ENCODE data around the gene C1QTNF5. TPM values are rescaled to one million over a fixed set of nuclear protein-coding genes. Genes with fewer than 3 reads are reported as not detected.

Gene C1QTNF5
- polyA plus RNA-seq, 2 of the 4 experiments (the other 2 are of a cell fraction): not detected

- 42% methylated on average over 4 of the region's 4 CpGs for WGBS (ENCODE audit: missing lambda C conversion rate)
- ChIA-PET CTCF (interaction anchor here (1.2 to 2.7 kb wide), 6 partner anchors 9 to 122 kb away, joined by 3 to 23 read pairs (median 6); partner anchors contain the start of gene USP2), POLR2A (no interaction called here)
- Histone ChIP-seq H3K27ac (no peak overlapping the region), H3K4me1 (peaks cover 10% of the 10 kb centered on the region; the same call in 2 of the 3 replicates), H3K4me3 (no peak overlapping the region), H3K9me3 (no peaks in the 10 kb centered on the region), H3K4me2 (no peak overlapping the region)
- TF ChIP-seq JUNB (IDR thresholded peaks at IDR 0.05) (no peak), ZFP36 (IDR thresholded peaks at IDR 0.05; ENCODE audit: borderline replicate concordance, partially characterized antibody) (no peak), RAD21 (conservative IDR thresholded peaks at IDR 0.05 in 1 of 2, IDR thresholded peaks at IDR 0.05 in 1 of 2) (no peak), CBX2 (IDR thresholded peaks at IDR 0.05; ENCODE audit: borderline replicate concordance, low read depth) (no peak), SREBF2 (IDR thresholded peaks at IDR 0.05) (no peak), POLR2A (IDR thresholded peaks at IDR 0.05; ENCODE audit: low read length) (no peak), EHMT2 (IDR thresholded peaks at IDR 0.05; ENCODE audit: low read depth) (no peak), CHD2 (IDR thresholded peaks at IDR 0.05; ENCODE audit: low read length, partially characterized antibody) (no peak), KDM1A (IDR thresholded peaks at IDR 0.05; ENCODE audit: low read depth) (no peak), MYC (IDR thresholded peaks at IDR 0.05; ENCODE audit: borderline replicate concordance, low read length) (no peak), E2F6 (IDR thresholded peaks at IDR 0.05; ENCODE audit: borderline replicate concordance, low read depth) (no peak), MAX (IDR thresholded peaks at IDR 0.05) (no peak), ZSCAN20 (CRISPR knock-in tag; IDR thresholded peaks at IDR 0.05) (no peak)
- TF ChIP-seq, protein P1, sequence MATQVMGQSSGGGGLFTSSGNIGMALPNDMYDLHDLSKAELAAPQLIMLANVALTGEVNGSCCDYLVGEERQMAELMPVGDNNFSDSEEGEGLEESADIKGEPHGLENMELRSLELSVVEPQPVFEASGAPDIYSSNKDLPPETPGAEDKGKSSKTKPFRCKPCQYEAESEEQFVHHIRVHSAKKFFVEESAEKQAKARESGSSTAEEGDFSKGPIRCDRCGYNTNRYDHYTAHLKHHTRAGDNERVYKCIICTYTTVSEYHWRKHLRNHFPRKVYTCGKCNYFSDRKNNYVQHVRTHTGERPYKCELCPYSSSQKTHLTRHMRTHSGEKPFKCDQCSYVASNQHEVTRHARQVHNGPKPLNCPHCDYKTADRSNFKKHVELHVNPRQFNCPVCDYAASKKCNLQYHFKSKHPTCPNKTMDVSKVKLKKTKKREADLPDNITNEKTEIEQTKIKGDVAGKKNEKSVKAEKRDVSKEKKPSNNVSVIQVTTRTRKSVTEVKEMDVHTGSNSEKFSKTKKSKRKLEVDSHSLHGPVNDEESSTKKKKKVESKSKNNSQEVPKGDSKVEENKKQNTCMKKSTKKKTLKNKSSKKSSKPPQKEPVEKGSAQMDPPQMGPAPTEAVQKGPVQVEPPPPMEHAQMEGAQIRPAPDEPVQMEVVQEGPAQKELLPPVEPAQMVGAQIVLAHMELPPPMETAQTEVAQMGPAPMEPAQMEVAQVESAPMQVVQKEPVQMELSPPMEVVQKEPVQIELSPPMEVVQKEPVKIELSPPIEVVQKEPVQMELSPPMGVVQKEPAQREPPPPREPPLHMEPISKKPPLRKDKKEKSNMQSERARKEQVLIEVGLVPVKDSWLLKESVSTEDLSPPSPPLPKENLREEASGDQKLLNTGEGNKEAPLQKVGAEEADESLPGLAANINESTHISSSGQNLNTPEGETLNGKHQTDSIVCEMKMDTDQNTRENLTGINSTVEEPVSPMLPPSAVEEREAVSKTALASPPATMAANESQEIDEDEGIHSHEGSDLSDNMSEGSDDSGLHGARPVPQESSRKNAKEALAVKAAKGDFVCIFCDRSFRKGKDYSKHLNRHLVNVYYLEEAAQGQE (IDR thresholded peaks at IDR 0.05): no peak
- TF ChIP-seq, protein P2, sequence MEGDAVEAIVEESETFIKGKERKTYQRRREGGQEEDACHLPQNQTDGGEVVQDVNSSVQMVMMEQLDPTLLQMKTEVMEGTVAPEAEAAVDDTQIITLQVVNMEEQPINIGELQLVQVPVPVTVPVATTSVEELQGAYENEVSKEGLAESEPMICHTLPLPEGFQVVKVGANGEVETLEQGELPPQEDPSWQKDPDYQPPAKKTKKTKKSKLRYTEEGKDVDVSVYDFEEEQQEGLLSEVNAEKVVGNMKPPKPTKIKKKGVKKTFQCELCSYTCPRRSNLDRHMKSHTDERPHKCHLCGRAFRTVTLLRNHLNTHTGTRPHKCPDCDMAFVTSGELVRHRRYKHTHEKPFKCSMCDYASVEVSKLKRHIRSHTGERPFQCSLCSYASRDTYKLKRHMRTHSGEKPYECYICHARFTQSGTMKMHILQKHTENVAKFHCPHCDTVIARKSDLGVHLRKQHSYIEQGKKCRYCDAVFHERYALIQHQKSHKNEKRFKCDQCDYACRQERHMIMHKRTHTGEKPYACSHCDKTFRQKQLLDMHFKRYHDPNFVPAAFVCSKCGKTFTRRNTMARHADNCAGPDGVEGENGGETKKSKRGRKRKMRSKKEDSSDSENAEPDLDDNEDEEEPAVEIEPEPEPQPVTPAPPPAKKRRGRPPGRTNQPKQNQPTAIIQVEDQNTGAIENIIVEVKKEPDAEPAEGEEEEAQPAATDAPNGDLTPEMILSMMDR (IDR thresholded peaks at IDR 0.05): no peak
- FAIRE-seq: no peak
- ATAC-seq: no peak
- no peak for DNase-seq (ENCODE audit: low read depth in 1 of 2, low spot score in 1 of 2)
Observed at GRCh38 chr11:119352857-119353260, 12.2 kb upstream of the C1QTNF5 start.

DNA sequence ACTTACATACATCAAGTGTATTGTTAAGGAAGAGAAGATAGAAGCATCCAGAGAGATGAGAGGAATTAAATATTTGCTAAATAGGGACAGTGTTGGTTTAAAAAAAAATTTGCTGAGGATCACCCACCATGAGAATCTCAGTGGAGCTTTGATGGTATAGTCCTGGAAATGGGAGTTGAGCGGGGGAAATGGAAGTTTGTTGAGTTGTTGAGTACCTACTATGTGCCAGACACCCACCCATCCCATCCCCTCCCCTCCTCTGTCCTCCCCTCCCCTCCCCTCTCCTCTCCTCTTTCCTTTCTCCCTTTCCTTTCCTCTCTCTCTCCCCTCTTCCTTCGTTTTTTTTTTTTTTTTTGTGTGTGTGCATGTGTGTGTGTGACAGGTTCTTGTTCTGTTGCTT, 10.5 kb upstream of the C1QTNF5 start:
- ATAC-seq: no peak
- POLR2A ChIA-PET: no interaction called here
- H3K27ac ChIP-seq: no peak overlapping the region
- H3K4me1 ChIP-seq: peaks cover 7% of the 10 kb centered on the region; the same call in 2 of the 3 replicates
- no peak overlapping the region for H3K4me3 ChIP-seq
- no peak for FAIRE-seq
- no peaks in the 10 kb centered on the region for H3K9me3 ChIP-seq
- 28% methylated on average over 2 of the region's 2 CpGs for WGBS (ENCODE audit: missing lambda C conversion rate)
- CTCF ChIA-PET: interaction anchor here (0.8 to 2.7 kb wide), 6 partner anchors 11 to 123 kb away, joined by 3 to 12 read pairs (median 6); no protein-coding TSS in a partner anchor
- TF ChIP-seq HES2 (IDR thresholded peaks at IDR 0.05) (no peak), EP300 (IDR thresholded peaks at IDR 0.05) (no peak), EHF (CRISPR knock-in tag; IDR thresholded peaks at IDR 0.05) (no peak), RAD21 (conservative IDR thresholded peaks at IDR 0.05 in 1 of 2, IDR thresholded peaks at IDR 0.05 in 1 of 2) (no peak), JUN (IDR thresholded peaks at IDR 0.05) (no peak), CHD4 (IDR thresholded peaks at IDR 0.05; ENCODE audit: borderline replicate concordance) (no peak), RCOR1 (IDR thresholded peaks at IDR 0.05; ENCODE audit: low read depth, low read length) (no peak), MAZ (IDR thresholded peaks at IDR 0.05; ENCODE audit: borderline replicate concordance, low read depth, low read length) (no peak), HOXA7 (CRISPR knock-in tag; IDR thresholded peaks at IDR 0.05) (no peak), MYC (IDR thresholded peaks at IDR 0.05; ENCODE audit: borderline replicate concordance, low read length) (no peak), SREBF2 (IDR thresholded peaks at IDR 0.05) (no peak)
- no peak overlapping the region for H3K4me2 ChIP-seq
- DNase-seq (ENCODE audit: low read depth in 1 of 2, low spot score in 1 of 2): no peak
